ENCODE measurements around the gene TMEM255B. TPM values are rescaled to one million over a fixed set of nuclear protein-coding genes. Genes with fewer than 3 reads are reported as not detected.

TMEM255B gene
- polyA plus RNA-seq, 3 donors = 5.1 to 7.5 (median 5.9) TPM

- peaks cover 10% of the 10 kb centered on the region for H3K4me1 Mint-ChIP-seq
- no peak overlapping the region for H3K4me3 ChIP-seq (replicated peaks in 1 of 3; ENCODE audit: low read depth in 2 of 3, low read length in 3 of 3)
- peaks cover 9 to 17% (median 10%) of the 10 kb centered on the region in 3 donors for H3K27me3 Mint-ChIP-seq (ENCODE audit: low read depth in 3 of 3)
- no peak overlapping the region for H3K4me2 ChIP-seq (replicated peaks; ENCODE audit: extremely low read depth, low read length, poor library complexity, severe bottlenecking)
- H3K9me3 Mint-ChIP-seq = peaks cover 8 to 32% (median 20%) of the 10 kb centered on the region in 7 donors
- peaks cover 2 to 10% of the 10 kb centered on the region in 2 donors for H3K4me1 ChIP-seq (ENCODE audit: control insufficient read depth in 1 of 2, insufficient read depth in 2 of 2, low read length in 2 of 2)
- peaks cover 6 to 36% of the 10 kb centered on the region in 2 donors for H3K9me3 ChIP-seq (replicated peaks in 1 of 2; ENCODE audit: control insufficient read depth in 1 of 2, insufficient read depth in 1 of 2, low read length in 2 of 2)
- DNase-seq = no peak
- no peak overlapping the region for H2AFZ ChIP-seq (ENCODE audit: insufficient read depth, low read depth, low read length, poor library complexity, severe bottlenecking)
- H3K27me3 ChIP-seq (ENCODE audit: control insufficient read depth in 2 of 2, insufficient read depth in 2 of 2, low read length in 2 of 2) = no peaks in the 10 kb centered on the region
- no peaks in the 10 kb centered on the region for H4K20me1 ChIP-seq (ENCODE audit: insufficient read depth, low read length)
- no peak for TF ChIP-seq CTCF (IDR thresholded peaks at IDR 0.05)
- H3K27ac Mint-ChIP-seq = no peak overlapping the region
- H3K27ac ChIP-seq (ENCODE audit: low read depth in 1 of 2, low read length in 2 of 2) = no peak overlapping the region
- no peaks in the 10 kb centered on the region for H3K79me2 ChIP-seq (ENCODE audit: insufficient read depth, low read length)
- H3K36me3 ChIP-seq (replicated peaks in 1 of 2; ENCODE audit: control insufficient read depth in 1 of 2, insufficient read depth in 2 of 2, low read length in 2 of 2) = no peaks in the 10 kb centered on the region
- no peak overlapping the region for H3K9ac ChIP-seq (ENCODE audit: insufficient read depth, low read length, poor library complexity, severe bottlenecking)
- H3K36me3 Mint-ChIP-seq = peaks cover 0 to 6% of the 10 kb centered on the region in 2 donors
- 96% methylated on average over 8 of the region's 9 CpGs for WGBS (ENCODE audit: insufficient coverage)
- intact Hi-C loops (cut with micrococcal nuclease) = no loop called here
- no peak overlapping the region for H3K4me3 Mint-ChIP-seq
Observed at GRCh38 chr13:113774177-113775107, 15.4 kb downstream of the TMEM255B start.

- Mint-ChIP-seq H3K27me3 (ENCODE audit: low read depth in 3 of 3) (peaks cover 9 to 15% (median 11%) of the 10 kb centered on the region in 3 donors), H3K9me3 (peaks cover 5 to 27% (median 15%) of the 10 kb centered on the region in 7 donors), H3K4me1 (peaks cover 10% of the 10 kb centered on the region), H3K36me3 (no peaks in the 10 kb centered on the region), H3K27ac (no peak overlapping the region), H3K4me3 (no peak overlapping the region)
- intact Hi-C loops (cut with micrococcal nuclease) = no loop called here
- peaks cover 6 to 26% of the 10 kb centered on the region in 2 donors for H3K9me3 ChIP-seq (replicated peaks in 1 of 2; ENCODE audit: control insufficient read depth in 1 of 2, insufficient read depth in 1 of 2, low read length in 2 of 2)
- no peak overlapping the region for H3K4me3 ChIP-seq (replicated peaks in 1 of 3; ENCODE audit: low read depth in 2 of 3, low read length in 3 of 3)
- 97% methylated on average over 23 of the region's 28 CpGs for WGBS (ENCODE audit: insufficient coverage)
- no peak for DNase-seq
- no peak overlapping the region for H3K4me2 ChIP-seq (replicated peaks; ENCODE audit: extremely low read depth, low read length, poor library complexity, severe bottlenecking)
- H3K27ac ChIP-seq (ENCODE audit: low read depth in 1 of 2, low read length in 2 of 2) = no peak overlapping the region
- H3K4me1 ChIP-seq (ENCODE audit: control insufficient read depth in 1 of 2, insufficient read depth in 2 of 2, low read length in 2 of 2) = peaks cover 2 to 10% of the 10 kb centered on the region in 2 donors
- H4K20me1 ChIP-seq (ENCODE audit: insufficient read depth, low read length) = no peaks in the 10 kb centered on the region
- no peak for TF ChIP-seq CTCF (IDR thresholded peaks at IDR 0.05)
- no peak overlapping the region for H3K9ac ChIP-seq (ENCODE audit: insufficient read depth, low read length, poor library complexity, severe bottlenecking)
- H3K36me3 ChIP-seq (replicated peaks in 1 of 2; ENCODE audit: control insufficient read depth in 1 of 2, insufficient read depth in 2 of 2, low read length in 2 of 2) = no peaks in the 10 kb centered on the region
- H3K79me2 ChIP-seq (ENCODE audit: insufficient read depth, low read length) = no peaks in the 10 kb centered on the region
- H2AFZ ChIP-seq (ENCODE audit: insufficient read depth, low read depth, low read length, poor library complexity, severe bottlenecking) = no peak overlapping the region
- no peaks in the 10 kb centered on the region for H3K27me3 ChIP-seq (ENCODE audit: control insufficient read depth in 2 of 2, insufficient read depth in 2 of 2, low read length in 2 of 2)
Observed at GRCh38 chr13:113775451-113776145, 16.6 kb downstream of the TMEM255B start.

All from CD14-positive monocyte (primary cell).